NK-92 (cell line): ENCODE data around the gene DCAF17.
"Not testable (repeated sequence)": the region's sequence is repeated elsewhere in the genome, so short reads cannot be mapped to it uniquely, and the experiment has no call there.

Source experiments
- DNase-seq: peaks from one replicate; lab custom pipeline; 2025; ENCODE audit not compliant: unreplicated experiment; lab: John Stamatoyannopoulos, UW

Gene DCAF17

DNA sequence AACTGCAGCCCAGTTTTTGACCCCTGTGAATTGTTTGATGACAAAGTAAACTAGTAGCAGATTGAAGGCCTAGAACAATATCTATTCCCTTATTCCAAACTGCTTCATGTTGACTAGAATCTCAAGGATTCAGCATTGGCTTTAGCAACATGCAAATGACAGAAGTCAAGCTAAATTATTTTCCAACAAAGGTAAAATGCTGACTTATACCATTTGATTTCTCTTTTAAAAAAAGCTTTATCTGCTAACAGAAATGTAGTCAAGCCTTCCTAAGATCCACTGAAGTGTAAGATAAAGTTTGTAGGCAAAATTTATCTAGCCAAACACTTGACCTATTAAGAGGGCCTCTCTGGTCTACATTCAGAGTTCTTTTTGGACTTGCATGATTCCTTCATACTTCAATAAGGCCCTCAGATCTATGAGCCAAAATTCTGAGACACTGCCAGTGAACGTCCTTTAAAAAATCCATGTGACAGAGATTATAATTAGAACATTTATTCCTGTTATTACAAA is 78.7 kb downstream of the DCAF17 start:
- DNase-seq = no peak

- DNase-seq = no peak
Observed at GRCh38 chr2:171513719-171514160, 79.7 kb downstream of the DCAF17 start.

GRCh38 chr2:171514908-171515582 is 81.0 kb downstream of the DCAF17 start:
- DNase-seq = no peak

- DNase-seq = no peak
Observed at GRCh38 chr2:171515672-171516298, 81.8 kb downstream of the DCAF17 start.

DNA sequence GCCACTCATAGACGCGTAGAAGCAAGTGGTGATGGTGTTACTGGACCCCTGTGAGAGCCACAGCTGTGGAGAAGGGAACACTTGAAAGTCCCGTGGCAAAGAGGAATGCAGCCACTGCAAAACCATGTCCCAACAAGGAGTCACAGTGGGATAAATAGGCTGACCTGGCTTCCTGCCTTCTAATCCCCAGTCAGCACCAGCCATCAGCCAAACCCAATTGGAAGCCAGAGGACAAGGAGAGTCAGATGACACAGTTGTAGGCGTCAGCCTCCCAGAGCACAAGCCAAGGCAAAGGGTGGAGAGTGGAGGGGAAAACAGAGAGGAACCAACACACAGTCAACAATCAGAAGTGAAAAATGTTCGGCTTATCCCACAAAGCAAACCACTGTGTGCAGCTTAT is 82.8 kb downstream of the DCAF17 start:
- no peak for DNase-seq

- no peak for DNase-seq
Observed at GRCh38 chr2:171520471-171520870, 86.4 kb downstream of the DCAF17 start.

- no peak for DNase-seq
Observed at GRCh38 chr2:171521361-171522051, 87.5 kb downstream of the DCAF17 start.

- no peak for DNase-seq
Observed at GRCh38 chr2:171522052-171522787, 88.2 kb downstream of the DCAF17 start, which contains the start of gene CYBRD1. Gene CYBRD1, plus strand, starts transcription at chr2:171522474. Its CDS starts 72 bp downstream, at chr2:171522546.

DNA sequence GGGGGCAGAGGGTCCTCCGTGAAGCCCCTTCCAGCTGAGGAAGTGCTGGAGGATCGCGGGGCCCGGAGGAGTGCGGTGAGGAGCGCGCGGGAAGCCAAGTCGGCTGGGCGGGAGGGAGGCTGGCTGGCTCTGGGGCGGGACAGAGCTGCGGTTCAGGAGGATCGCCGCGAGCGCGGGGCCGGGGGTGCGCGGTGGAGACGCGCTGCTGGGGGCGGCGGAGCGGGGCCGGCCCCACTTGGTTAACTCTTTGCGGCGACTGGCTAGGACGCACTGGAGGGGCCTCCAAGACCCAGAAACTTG is 88.7 kb downstream of the DCAF17 start:
- no peak for DNase-seq

DNA sequence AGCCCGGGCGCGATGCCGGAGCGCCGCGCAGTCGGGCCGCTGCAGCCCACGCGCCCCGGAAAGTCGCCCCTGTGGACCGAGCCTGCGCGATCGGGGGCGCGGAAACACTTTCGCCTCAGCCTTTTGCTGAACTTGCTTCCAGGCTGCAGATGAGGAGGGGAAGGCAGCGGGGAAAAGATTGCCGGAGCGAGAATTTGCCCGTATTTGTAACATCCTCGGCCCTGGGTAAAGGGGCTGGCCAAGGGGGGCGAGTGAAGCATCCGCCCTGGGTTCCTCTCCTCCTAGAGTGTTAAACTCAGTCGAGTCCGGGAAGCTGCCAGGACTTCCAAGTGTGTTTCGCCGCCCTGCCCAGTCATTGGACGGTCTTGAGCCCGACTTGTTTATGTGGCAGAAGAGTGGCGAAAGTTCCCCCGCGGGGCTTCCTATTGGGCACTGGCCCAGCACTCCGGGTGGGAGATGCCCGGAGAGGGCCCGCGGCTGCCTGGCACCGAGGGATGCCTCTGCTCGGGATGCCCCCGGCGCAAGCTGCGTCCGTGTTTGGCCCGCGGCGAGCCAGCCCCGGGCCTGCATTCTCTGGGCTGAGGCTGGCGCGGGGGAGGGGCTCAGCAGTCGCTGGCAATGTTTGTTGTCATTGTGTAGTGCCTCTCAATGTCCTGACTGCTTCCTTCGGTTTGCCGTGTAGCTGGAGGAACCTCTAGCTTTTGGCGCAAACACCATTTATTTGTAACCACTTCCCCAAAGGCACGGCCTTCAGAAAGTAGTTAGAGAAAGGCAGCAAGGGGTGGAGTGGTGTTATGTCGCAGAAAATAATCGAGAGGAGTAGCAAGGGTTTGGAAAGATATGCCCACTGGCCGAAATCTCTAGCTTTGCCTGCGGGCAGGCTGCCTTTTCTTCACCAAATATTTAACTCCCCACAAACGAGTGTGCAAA is 89.3 kb downstream of the DCAF17 start:
- no peak for DNase-seq

GRCh38 chr2:171524018-171524401 is 90.0 kb downstream of the DCAF17 start:
- no peak for DNase-seq

DNA sequence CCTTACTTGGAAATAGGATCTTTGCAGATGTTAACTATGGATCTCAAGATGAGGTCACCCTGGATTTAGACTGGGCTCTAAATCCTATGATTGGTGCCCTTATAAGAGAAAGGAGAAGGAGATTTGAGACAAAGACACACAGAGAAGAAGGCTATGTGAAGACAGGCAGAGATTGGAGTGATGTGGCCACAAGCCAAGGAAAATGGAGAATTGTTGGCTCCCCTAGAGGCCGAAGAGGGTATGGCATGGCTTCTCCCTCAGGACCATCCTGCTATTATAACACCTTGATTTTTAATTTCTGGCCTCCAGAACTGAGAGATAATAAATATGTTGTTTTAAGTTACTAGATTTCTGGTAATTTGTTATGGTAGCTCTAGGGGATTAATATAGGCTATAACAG is 95.9 kb downstream of the DCAF17 start:
- no peak for DNase-seq

DNA sequence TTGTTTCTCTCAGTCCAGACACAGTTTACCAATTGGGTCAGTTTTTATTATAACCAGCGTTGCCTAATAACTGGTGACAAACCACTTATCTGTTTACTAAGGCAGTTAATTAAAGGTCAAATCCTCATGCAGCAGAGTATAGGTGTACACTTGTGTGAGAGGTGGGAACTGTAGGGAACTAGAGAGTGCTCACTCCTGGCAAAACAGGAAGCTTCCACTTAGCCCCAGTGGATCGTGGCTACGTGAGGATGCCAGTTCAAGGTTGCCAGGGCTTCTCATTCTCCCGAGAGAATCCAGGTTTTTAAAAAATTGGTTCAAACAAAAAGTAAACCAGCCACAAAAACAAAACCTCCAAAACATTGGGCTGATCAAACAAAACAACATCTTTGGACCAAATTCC is 96.4 kb downstream of the DCAF17 start:
- DNase-seq = no peak

DNA sequence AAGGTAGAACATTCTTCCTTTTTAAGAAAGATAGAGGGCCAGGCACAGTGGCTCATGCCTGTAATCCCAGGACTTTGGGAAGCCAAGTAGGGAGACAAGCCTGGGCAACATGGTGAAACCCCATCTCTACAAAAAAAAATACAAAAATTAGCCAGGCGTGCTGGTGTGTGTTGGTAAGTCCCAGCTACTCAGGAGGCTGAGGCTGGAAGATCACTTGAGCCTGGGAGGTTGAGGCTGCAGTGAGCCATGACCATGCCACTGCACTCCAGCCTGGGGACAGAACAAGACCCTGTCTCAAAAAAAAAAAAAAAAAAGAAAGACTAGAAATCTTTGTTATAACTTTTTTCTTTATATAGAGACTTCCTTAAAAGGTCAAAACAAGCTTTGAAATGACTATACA is 96.8 kb downstream of the DCAF17 start:
- not testable (repeated sequence) for DNase-seq

DNA sequence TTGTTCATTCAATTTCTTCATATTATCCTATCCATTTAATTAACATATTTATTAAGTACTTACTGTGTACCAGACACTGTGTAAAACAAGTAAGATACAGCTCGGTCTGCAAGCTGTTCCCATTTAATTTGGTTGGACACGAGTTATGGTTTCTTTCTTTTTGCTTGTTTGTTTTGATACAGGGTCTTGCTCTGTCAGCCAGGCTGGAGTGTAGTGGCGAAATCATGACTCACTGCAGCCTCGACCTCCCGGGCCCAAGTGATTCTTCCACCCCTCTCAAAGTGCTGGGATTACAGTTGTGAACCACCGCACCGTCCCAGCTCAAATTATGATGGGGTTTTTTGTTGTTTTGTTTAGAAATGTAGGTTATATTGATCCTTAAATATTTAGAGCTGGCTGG is 97.3 kb downstream of the DCAF17 start:
- no peak for DNase-seq

GRCh38 chr2:171531836-171532450 is 97.9 kb downstream of the DCAF17 start:
- no peak for DNase-seq

DNA sequence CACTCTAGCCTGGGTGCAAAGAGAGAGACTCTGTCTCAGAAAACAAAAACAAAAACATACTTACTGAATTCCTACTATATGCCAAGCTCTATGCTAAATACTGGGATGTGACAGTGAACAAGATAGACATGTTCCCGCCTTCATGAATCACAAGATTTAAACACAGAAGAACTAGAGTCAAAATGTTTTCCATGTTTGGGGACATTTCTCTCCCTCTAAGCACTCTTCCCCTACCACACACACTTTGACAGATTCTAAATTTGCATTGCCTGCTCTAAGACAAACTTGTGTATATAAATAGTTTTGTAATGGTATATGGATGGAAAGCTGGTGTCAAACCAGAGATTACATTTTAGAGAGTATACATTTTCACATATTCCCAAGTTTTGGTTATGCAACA is 99.3 kb downstream of the DCAF17 start:
- no peak for DNase-seq
